ENCODE data around the gene ZSCAN4.

DNA sequence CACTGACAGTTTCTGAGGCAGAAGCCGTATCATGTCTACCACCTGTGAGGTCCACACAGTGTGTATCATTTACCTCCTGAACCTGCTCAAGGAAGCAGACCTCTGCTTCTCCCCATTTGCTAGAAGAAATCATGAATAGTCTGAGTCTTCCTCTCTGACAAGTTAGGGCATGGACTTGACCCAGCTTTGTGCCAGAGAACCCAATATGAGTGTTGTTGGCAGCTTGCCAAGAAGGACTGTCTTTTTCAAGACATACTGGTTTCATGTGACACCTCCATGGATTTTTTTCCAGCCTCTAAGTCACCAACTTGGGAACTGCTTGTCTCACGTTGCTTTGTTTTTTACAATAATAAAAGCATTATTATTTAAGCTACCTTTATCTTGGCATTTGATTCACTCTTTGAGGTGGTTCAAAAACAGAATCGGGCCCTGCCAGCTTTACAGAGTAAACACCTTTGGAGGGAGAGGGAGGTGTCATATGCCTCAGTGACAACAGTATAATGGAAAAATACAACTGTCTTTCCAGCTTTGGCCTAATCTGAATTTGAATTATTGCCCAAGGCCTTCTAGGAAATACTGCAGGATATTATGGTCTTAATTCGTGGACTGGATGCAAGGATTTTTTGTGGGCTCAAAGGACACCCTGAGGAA lies 26.2 kb upstream of the ZSCAN4 start:
- TF ChIP-seq, protein P1, sequence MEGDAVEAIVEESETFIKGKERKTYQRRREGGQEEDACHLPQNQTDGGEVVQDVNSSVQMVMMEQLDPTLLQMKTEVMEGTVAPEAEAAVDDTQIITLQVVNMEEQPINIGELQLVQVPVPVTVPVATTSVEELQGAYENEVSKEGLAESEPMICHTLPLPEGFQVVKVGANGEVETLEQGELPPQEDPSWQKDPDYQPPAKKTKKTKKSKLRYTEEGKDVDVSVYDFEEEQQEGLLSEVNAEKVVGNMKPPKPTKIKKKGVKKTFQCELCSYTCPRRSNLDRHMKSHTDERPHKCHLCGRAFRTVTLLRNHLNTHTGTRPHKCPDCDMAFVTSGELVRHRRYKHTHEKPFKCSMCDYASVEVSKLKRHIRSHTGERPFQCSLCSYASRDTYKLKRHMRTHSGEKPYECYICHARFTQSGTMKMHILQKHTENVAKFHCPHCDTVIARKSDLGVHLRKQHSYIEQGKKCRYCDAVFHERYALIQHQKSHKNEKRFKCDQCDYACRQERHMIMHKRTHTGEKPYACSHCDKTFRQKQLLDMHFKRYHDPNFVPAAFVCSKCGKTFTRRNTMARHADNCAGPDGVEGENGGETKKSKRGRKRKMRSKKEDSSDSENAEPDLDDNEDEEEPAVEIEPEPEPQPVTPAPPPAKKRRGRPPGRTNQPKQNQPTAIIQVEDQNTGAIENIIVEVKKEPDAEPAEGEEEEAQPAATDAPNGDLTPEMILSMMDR (IDR thresholded peaks at IDR 0.05): no peak
- TF ChIP-seq POLR2A (IDR thresholded peaks at IDR 0.05) (no peak), EP300 (IDR thresholded peaks at IDR 0.05) (no peak), POLR2AphosphoS5 (IDR thresholded peaks at IDR 0.05) (no peak)
